ENCODE data around the gene MEGF9. TPM values are rescaled to one million over a fixed set of nuclear protein-coding genes. Genes with fewer than 3 reads are reported as not detected.

The MEGF9 gene
- total and polyA plus RNA-seq, 4 donors = 29.0 to 61.0 (median 42.8) TPM

DNA sequence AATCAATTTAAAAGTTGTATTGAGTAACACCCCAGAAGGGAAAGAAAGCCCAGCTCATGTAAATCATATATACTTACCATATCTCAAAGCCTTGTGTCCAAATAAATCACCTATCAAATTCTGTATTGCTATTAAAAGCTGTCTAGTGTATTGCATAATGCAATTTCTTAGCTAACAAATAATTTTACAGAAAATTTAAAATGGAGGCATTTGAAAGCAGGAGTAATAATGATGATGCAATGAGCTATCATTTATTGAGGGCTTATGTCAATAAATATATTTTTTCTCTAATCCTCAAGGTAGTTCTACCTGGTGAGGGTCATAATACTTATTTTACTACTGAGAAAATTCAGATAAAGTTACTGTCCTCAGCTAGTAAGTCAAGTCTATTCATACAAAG, 91.5 kb downstream of the MEGF9 start:
- no peaks in the 10 kb centered on the region for H3K9me3 ChIP-seq (ENCODE audit: control insufficient read depth, insufficient read depth, low read length)
- DNase-seq (ENCODE audit: low read depth in 4 of 6, low spot score in 6 of 6) = no peak
- H3K4me3 ChIP-seq (ENCODE audit: low read depth, low read length) = no peak overlapping the region
- H3K27me3 ChIP-seq (ENCODE audit: control insufficient read depth, insufficient read depth, low read length) = no peaks in the 10 kb centered on the region
- H3K36me3 ChIP-seq (ENCODE audit: control insufficient read depth, insufficient read depth, low read length) = no peaks in the 10 kb centered on the region
- H3K4me1 ChIP-seq (ENCODE audit: control insufficient read depth, insufficient read depth, low read length) = peaks cover 4% of the 10 kb centered on the region
- H3K27ac ChIP-seq (ENCODE audit: low read depth, low read length) = no peak overlapping the region

DNA sequence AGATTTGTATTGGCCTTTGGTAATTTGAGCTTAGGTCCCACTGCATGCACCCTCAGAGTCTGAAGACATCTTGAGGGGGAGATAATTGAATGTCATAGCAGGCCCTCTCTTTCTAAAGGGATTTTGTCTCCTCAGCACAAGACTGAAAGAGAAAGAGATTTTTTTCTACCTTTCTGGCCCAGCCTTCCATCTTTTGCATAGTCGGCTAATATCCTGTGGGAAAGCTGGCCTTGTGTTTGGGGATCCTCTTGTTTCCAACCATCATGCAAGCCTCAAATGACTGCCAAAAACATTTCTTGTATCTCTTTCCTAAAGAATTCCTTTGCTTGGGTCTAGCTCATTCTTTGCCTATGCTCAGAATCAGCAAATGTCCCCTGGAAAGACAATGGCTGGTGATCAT, 92.3 kb downstream of the MEGF9 start:
- no CpG with 5 or more reads among the region's 1 CpG for WGBS (ENCODE audit: insufficient coverage)
- no peak overlapping the region for H3K4me3 ChIP-seq (ENCODE audit: low read depth, low read length)
- H3K9me3 ChIP-seq (ENCODE audit: control insufficient read depth, insufficient read depth, low read length) = no peaks in the 10 kb centered on the region
- no peak overlapping the region for H3K27ac ChIP-seq (ENCODE audit: low read depth, low read length)
- no peak for DNase-seq (ENCODE audit: low read depth in 4 of 6, low spot score in 6 of 6)
- H3K4me1 ChIP-seq (ENCODE audit: control insufficient read depth, insufficient read depth, low read length) = no peaks in the 10 kb centered on the region
- H3K36me3 ChIP-seq (ENCODE audit: control insufficient read depth, insufficient read depth, low read length) = no peaks in the 10 kb centered on the region
- no peaks in the 10 kb centered on the region for H3K27me3 ChIP-seq (ENCODE audit: control insufficient read depth, insufficient read depth, low read length)

- Histone ChIP-seq H3K36me3 (ENCODE audit: control insufficient read depth, insufficient read depth, low read length) (peaks cover 3% of the 10 kb centered on the region), H3K27ac (ENCODE audit: low read depth, low read length) (no peak overlapping the region)
- WGBS (ENCODE audit: insufficient coverage) = 73% methylated on average over 3 of the region's 8 CpGs
These were observed 94.3 kb downstream of the MEGF9 start for GRCh38 chr9:120619751-120620655.

DNA sequence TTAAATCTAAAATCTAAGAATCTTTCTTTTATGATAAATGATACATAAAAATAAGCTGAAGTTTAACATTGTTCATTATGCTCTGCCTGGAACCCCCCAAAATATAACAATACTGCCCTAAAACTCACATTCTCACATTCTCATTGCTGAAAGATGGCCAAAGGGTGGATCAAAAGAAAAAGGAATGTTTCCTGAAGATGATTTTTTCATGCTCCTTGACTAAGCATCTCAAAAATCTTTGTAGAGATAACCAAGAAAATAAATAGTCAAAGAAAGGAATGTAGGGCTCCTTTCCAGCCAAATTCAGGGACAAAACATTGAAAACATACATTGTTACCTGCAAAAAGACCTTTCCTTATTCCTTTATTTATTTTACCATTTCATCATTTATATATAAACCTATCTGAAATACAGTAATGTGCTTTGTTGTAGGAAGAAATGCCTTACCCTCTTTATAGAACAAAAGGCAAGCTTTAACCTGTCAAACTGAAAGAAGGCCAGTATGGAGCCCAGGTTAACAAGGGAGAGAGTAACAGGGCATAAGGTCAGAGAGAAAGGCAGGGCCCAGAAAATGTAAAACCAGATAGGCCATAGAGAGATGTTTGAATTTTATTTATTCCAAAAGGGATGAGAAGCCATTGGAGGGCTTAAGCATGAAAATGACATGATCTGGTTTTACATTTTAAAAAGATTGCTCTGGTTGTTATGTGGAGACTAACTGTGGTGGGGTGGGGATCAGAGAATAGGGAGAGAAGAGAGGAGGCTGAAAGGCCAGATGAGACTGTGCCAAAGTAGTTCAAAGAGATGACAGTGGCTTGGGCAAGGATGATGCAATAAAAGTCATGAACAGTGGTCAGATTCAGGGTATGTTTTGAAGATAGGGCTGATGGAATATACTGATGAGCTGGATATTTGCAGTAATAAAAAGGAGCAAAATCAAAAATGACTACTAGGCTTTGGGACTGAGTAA, 97.0 kb downstream of the MEGF9 start:
- Histone ChIP-seq H3K27ac (ENCODE audit: low read depth, low read length) (no peak overlapping the region), H3K4me3 (ENCODE audit: low read depth, low read length) (no peak overlapping the region)
- no peak for DNase-seq (ENCODE audit: low read depth in 4 of 6, low spot score in 6 of 6)

More at GRCh38 chr9:120619751-120620655, 94.3 kb downstream of the MEGF9 start:
- Histone ChIP-seq H3K4me1 (ENCODE audit: control insufficient read depth, insufficient read depth, low read length) (no peaks in the 10 kb centered on the region), H3K27me3 (ENCODE audit: control insufficient read depth, insufficient read depth, low read length) (no peaks in the 10 kb centered on the region), H3K4me3 (ENCODE audit: low read depth, low read length) (no peak overlapping the region), H3K9me3 (ENCODE audit: control insufficient read depth, insufficient read depth, low read length) (no peaks in the 10 kb centered on the region)
- DNase-seq (ENCODE audit: low read depth in 4 of 6, low spot score in 6 of 6) = peak; percentile 60 to 93 (median 70)

DNA sequence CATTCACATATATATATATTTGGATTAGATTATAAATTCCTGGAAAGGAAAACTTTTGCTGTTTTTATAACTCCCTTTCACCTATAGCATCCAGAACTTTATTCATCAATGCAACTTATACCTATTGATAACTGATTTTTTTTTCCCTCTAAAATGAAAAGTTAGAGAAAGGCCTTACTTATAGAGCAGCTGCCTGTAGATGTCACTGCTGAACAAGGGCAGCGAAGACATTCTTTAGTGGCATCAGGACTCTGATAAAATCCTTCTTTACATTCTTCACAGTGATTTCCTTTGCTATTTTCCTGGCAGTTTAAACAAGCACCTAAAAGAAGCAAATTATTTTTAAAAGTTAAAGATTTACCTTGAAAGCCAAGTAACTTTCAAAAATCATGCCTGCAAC, 102.1 kb downstream of the MEGF9 start:
- no CpG with 5 or more reads among the region's 1 CpG for WGBS (ENCODE audit: insufficient coverage)
- DNase-seq (ENCODE audit: low read depth in 4 of 6, low spot score in 6 of 6) = peak in 1 of 6 donors; percentile 56
- no peak overlapping the region for H3K27ac ChIP-seq (ENCODE audit: low read depth, low read length)

More for the DNA sequence above, 97.0 kb downstream of the MEGF9 start:
- H3K27me3 ChIP-seq (ENCODE audit: control insufficient read depth, insufficient read depth, low read length) = no peaks in the 10 kb centered on the region
- H3K4me1 ChIP-seq (ENCODE audit: control insufficient read depth, insufficient read depth, low read length) = no peaks in the 10 kb centered on the region
- H3K9me3 ChIP-seq (ENCODE audit: control insufficient read depth, insufficient read depth, low read length) = no peaks in the 10 kb centered on the region
- peaks cover 3% of the 10 kb centered on the region for H3K36me3 ChIP-seq (ENCODE audit: control insufficient read depth, insufficient read depth, low read length)

GRCh38 chr9:120611690-120612068, 102.6 kb downstream of the MEGF9 start:
- no peaks in the 10 kb centered on the region for H3K27me3 ChIP-seq (ENCODE audit: control insufficient read depth, insufficient read depth, low read length)
- no CpG with 5 or more reads among the region's 1 CpG for WGBS (ENCODE audit: insufficient coverage)
- H3K36me3 ChIP-seq (ENCODE audit: control insufficient read depth, insufficient read depth, low read length) = peaks cover 3% of the 10 kb centered on the region
- DNase-seq (ENCODE audit: low read depth in 4 of 6, low spot score in 6 of 6) = no peak
- H3K9me3 ChIP-seq (ENCODE audit: control insufficient read depth, insufficient read depth, low read length) = no peaks in the 10 kb centered on the region
- no peak overlapping the region for H3K27ac ChIP-seq (ENCODE audit: low read depth, low read length)
- no peaks in the 10 kb centered on the region for H3K4me1 ChIP-seq (ENCODE audit: control insufficient read depth, insufficient read depth, low read length)
- H3K4me3 ChIP-seq (ENCODE audit: low read depth, low read length) = no peak overlapping the region

More for the DNA sequence above, 102.1 kb downstream of the MEGF9 start:
- H3K4me1 ChIP-seq (ENCODE audit: control insufficient read depth, insufficient read depth, low read length) = no peaks in the 10 kb centered on the region
- no peak overlapping the region for H3K4me3 ChIP-seq (ENCODE audit: low read depth, low read length)
- H3K27me3 ChIP-seq (ENCODE audit: control insufficient read depth, insufficient read depth, low read length) = no peaks in the 10 kb centered on the region
- H3K36me3 ChIP-seq (ENCODE audit: control insufficient read depth, insufficient read depth, low read length) = peaks cover 3% of the 10 kb centered on the region
- H3K9me3 ChIP-seq (ENCODE audit: control insufficient read depth, insufficient read depth, low read length) = no peaks in the 10 kb centered on the region

DNA sequence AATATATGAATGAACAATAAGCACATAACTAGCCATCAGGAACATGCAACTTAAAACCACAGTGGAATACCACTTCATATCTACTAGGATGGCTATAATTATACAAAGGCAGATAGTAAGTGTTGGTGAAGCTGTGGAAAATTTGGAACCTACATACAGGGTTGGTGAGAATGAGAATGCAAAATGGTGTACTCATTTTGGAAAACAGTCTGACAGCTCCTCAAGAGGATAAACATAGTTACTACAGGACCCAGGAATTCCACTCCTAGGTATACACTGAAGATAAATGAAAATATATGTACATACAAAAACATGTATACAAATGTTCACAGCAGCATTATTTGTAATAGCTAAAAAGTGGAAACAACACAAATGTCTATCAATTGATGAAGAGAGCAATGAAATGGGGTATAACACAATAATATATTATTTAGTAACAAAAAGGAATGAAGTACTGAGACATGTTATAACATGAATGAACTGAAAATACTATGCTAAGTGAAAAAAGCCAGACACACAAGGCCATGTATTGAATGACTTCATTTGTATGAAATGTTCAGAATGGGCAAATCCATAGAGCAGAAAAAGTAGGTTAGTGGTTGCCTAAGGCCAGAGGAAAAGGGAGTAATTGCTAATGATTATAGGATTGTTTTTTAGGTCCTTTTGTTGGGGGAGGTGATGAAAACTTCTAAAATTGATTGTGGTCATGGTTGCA, 103.1 kb downstream of the MEGF9 start:
- no peaks in the 10 kb centered on the region for H3K4me1 ChIP-seq (ENCODE audit: control insufficient read depth, insufficient read depth, low read length)
- no peaks in the 10 kb centered on the region for H3K9me3 ChIP-seq (ENCODE audit: control insufficient read depth, insufficient read depth, low read length)
- no peak for DNase-seq (ENCODE audit: low read depth in 4 of 6, low spot score in 6 of 6)
- H3K4me3 ChIP-seq (ENCODE audit: low read depth, low read length) = no peak overlapping the region
- no peaks in the 10 kb centered on the region for H3K27me3 ChIP-seq (ENCODE audit: control insufficient read depth, insufficient read depth, low read length)
- no peaks in the 10 kb centered on the region for H3K36me3 ChIP-seq (ENCODE audit: control insufficient read depth, insufficient read depth, low read length)
- no peak overlapping the region for H3K27ac ChIP-seq (ENCODE audit: low read depth, low read length)

DNA sequence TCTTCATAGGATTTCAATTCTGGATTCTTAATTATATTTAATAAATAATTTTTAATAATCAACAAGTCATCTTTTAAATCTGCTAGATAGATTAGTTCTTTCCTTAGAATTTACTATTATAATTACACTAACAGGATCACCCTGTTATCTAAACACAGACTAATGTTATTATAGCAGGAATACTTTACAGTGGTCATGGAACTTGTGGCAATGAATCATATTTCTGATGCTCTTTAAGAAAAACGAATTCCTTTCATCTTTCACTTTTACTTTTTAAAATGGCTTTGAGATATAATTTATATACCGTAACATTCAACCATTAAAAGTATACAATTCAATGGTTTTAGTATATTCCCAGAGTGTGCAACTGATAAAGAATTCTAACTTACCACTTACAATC, 104.6 kb downstream of the MEGF9 start:
- no peak for DNase-seq (ENCODE audit: low read depth in 4 of 6, low spot score in 6 of 6)
- WGBS (ENCODE audit: insufficient coverage) = no CpG with 5 or more reads among the region's 2 CpGs
- Histone ChIP-seq H3K4me1 (ENCODE audit: control insufficient read depth, insufficient read depth, low read length) (no peaks in the 10 kb centered on the region), H3K4me3 (ENCODE audit: low read depth, low read length) (no peak overlapping the region), H3K27ac (ENCODE audit: low read depth, low read length) (no peak overlapping the region), H3K36me3 (ENCODE audit: control insufficient read depth, insufficient read depth, low read length) (peaks cover 7% of the 10 kb centered on the region), H3K27me3 (ENCODE audit: control insufficient read depth, insufficient read depth, low read length) (no peaks in the 10 kb centered on the region), H3K9me3 (ENCODE audit: control insufficient read depth, insufficient read depth, low read length) (no peaks in the 10 kb centered on the region)

DNA sequence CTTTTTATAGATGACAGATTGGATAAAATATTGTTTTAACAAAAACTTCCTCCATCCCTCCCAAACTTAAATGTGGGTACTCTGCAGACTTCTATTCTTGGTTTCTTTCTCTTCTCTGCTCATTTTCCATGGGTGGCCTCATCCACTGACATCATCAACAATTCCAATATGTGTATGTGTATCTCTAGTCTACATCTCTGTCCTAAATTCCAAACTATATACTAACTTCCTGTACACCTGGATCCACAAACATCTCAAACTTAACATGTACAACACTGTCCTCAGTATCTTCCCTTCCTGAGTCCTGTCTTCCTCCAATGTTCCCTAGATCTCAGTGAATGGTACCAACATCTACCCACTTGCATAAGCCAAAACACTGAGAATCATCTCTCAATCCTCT, 105.8 kb downstream of the MEGF9 start:
- H3K9me3 ChIP-seq (ENCODE audit: control insufficient read depth, insufficient read depth, low read length) = no peaks in the 10 kb centered on the region
- no peaks in the 10 kb centered on the region for H3K27me3 ChIP-seq (ENCODE audit: control insufficient read depth, insufficient read depth, low read length)
- peaks cover 7% of the 10 kb centered on the region for H3K36me3 ChIP-seq (ENCODE audit: control insufficient read depth, insufficient read depth, low read length)
- no peak for DNase-seq (ENCODE audit: low read depth in 4 of 6, low spot score in 6 of 6)
- no peak overlapping the region for H3K4me3 ChIP-seq (ENCODE audit: low read depth, low read length)
- no peaks in the 10 kb centered on the region for H3K4me1 ChIP-seq (ENCODE audit: control insufficient read depth, insufficient read depth, low read length)
- no peak overlapping the region for H3K27ac ChIP-seq (ENCODE audit: low read depth, low read length)

All from spinal cord (tissue), 10 donors.